Measurements from ENCODE around the gene HAUS3. TPM values are rescaled to one million over a fixed set of nuclear protein-coding genes. Genes with fewer than 3 reads are reported as not detected.

Gene HAUS3
- total and polyA plus RNA-seq, 2 experiments from 2014 or later = 13.8 to 14.9 TPM

GRCh38 chr4:2271279-2272025 is 29.5 kb upstream of the HAUS3 start:
- H3K9ac ChIP-seq = no peak overlapping the region
- in situ Hi-C loops (cut with MboI) = no loop called here
- H3K9me3 ChIP-seq (ENCODE audit: low read depth) = no peaks in the 10 kb centered on the region
- 90% methylated on average over 21 to 26 of the region's 27 CpGs for WGBS, 2 experiments (ENCODE audit: low coverage in 1 of 2, low lambda C conversion rate in 2 of 2, missing lambda C conversion rate in 2 of 2)
- TF ChIP-seq EZH2phosphoT487 (IDR thresholded peaks at IDR 0.05; ENCODE audit: insufficient read depth, low read depth) = no peak
- no peak for TF ChIP-seq EZH2 (IDR thresholded peaks at IDR 0.05; ENCODE audit: insufficient read depth, poor library complexity, severe bottlenecking)
- no peaks in the 10 kb centered on the region for H4K20me1 ChIP-seq (ENCODE audit: insufficient read depth)
- H3K79me2 ChIP-seq (ENCODE audit: insufficient read depth) = no peaks in the 10 kb centered on the region
- H3K27me3 ChIP-seq (replicated peaks; ENCODE audit: insufficient read depth) = no peaks in the 10 kb centered on the region
- peaks cover 4% of the 10 kb centered on the region; the same call in 1 of the 2 replicates for H3F3A ChIP-seq (ENCODE audit: insufficient read depth)
- H3K36me3 ChIP-seq (ENCODE audit: low read depth) = no peaks in the 10 kb centered on the region
- no peak for DNase-seq
- no peaks in the 10 kb centered on the region for H3K9me2 ChIP-seq (ENCODE audit: insufficient read depth)
- 0 out of 2 replicates have a peak, but pooled peaks cover 1% of the 10 kb centered on the region for H3K4me1 ChIP-seq (ENCODE audit: insufficient read depth)
- H3K4me2 ChIP-seq (ENCODE audit: unreplicated experiment) = no peak overlapping the region
- H2AFZ ChIP-seq = no peak overlapping the region
- H3K4me3 ChIP-seq = no peak overlapping the region
- H3K27ac ChIP-seq = no peak overlapping the region

GRCh38 chr4:2270341-2271165 is 28.6 kb upstream of the HAUS3 start:
- Histone ChIP-seq H3K4me3 (no peak overlapping the region), H3K4me1 (ENCODE audit: insufficient read depth) (0 out of 2 replicates have a peak, but pooled peaks cover 8% of the 10 kb centered on the region), H3K36me3 (ENCODE audit: low read depth) (no peaks in the 10 kb centered on the region), H3K9me3 (ENCODE audit: low read depth) (no peaks in the 10 kb centered on the region), H3K27me3 (replicated peaks; ENCODE audit: insufficient read depth) (no peaks in the 10 kb centered on the region), H3K9me2 (ENCODE audit: insufficient read depth) (no peaks in the 10 kb centered on the region), H3K4me2 (ENCODE audit: unreplicated experiment) (no peak overlapping the region), H3K9ac (no peak overlapping the region), H4K20me1 (ENCODE audit: insufficient read depth) (no peaks in the 10 kb centered on the region), H2AFZ (no peak overlapping the region), H3K27ac (no peak overlapping the region), H3K79me2 (ENCODE audit: insufficient read depth) (no peaks in the 10 kb centered on the region), H3F3A (ENCODE audit: insufficient read depth) (peaks cover 6% of the 10 kb centered on the region; the same call in 1 of the 2 replicates)
- no peak for DNase-seq
- TF ChIP-seq EZH2phosphoT487 (IDR thresholded peaks at IDR 0.05; ENCODE audit: insufficient read depth, low read depth) = no peak
- no peak for TF ChIP-seq EZH2 (IDR thresholded peaks at IDR 0.05; ENCODE audit: insufficient read depth, poor library complexity, severe bottlenecking)
- in situ Hi-C loops (cut with MboI) = no loop called here
- WGBS, 2 experiments (ENCODE audit: low coverage in 1 of 2, low lambda C conversion rate in 2 of 2, missing lambda C conversion rate in 2 of 2) = 83 to 84% methylated on average over 15 to 34 of the region's 34 CpGs

GRCh38 chr4:2269618-2270163 is 27.8 kb upstream of the HAUS3 start:
- Histone ChIP-seq H3K27me3 (replicated peaks; ENCODE audit: insufficient read depth) (no peaks in the 10 kb centered on the region), H3K9me3 (ENCODE audit: low read depth) (no peaks in the 10 kb centered on the region), H3K27ac (no peak overlapping the region), H3K9ac (no peak overlapping the region), H3K4me3 (no peak overlapping the region), H3K9me2 (ENCODE audit: insufficient read depth) (no peaks in the 10 kb centered on the region), H3F3A (ENCODE audit: insufficient read depth) (peaks cover 6% of the 10 kb centered on the region; the same call in 1 of the 2 replicates), H3K36me3 (ENCODE audit: low read depth) (no peaks in the 10 kb centered on the region), H3K4me1 (ENCODE audit: insufficient read depth) (0 out of 2 replicates have a peak, but pooled peaks cover 8% of the 10 kb centered on the region), H3K79me2 (ENCODE audit: insufficient read depth) (no peaks in the 10 kb centered on the region), H2AFZ (no peak overlapping the region), H3K4me2 (ENCODE audit: unreplicated experiment) (no peak overlapping the region), H4K20me1 (ENCODE audit: insufficient read depth) (no peaks in the 10 kb centered on the region)
- TF ChIP-seq EZH2phosphoT487 (IDR thresholded peaks at IDR 0.05; ENCODE audit: insufficient read depth, low read depth) (no peak), EZH2 (IDR thresholded peaks at IDR 0.05; ENCODE audit: insufficient read depth, poor library complexity, severe bottlenecking) (no peak)
- in situ Hi-C loops (cut with MboI) = no loop called here
- no peak for DNase-seq
- WGBS, 2 experiments (ENCODE audit: low coverage in 1 of 2, low lambda C conversion rate in 2 of 2, missing lambda C conversion rate in 2 of 2) = 77 to 82% methylated on average over 10 to 12 of the region's 12 CpGs

- Histone ChIP-seq H2AFZ (no peak overlapping the region), H3K36me3 (ENCODE audit: low read depth) (no peaks in the 10 kb centered on the region), H3F3A (ENCODE audit: insufficient read depth) (peaks cover 6% of the 10 kb centered on the region; the same call in 1 of the 2 replicates), H3K4me2 (ENCODE audit: unreplicated experiment) (no peak overlapping the region), H3K9me3 (ENCODE audit: low read depth) (no peaks in the 10 kb centered on the region), H3K4me1 (ENCODE audit: insufficient read depth) (0 out of 2 replicates have a peak, but pooled peaks cover 8% of the 10 kb centered on the region), H3K79me2 (ENCODE audit: insufficient read depth) (no peaks in the 10 kb centered on the region), H3K27me3 (replicated peaks; ENCODE audit: insufficient read depth) (no peaks in the 10 kb centered on the region), H3K4me3 (no peak overlapping the region), H3K27ac (no peak overlapping the region), H3K9me2 (ENCODE audit: insufficient read depth) (no peaks in the 10 kb centered on the region), H3K9ac (no peak overlapping the region), H4K20me1 (ENCODE audit: insufficient read depth) (no peaks in the 10 kb centered on the region)
- TF ChIP-seq EZH2phosphoT487 (IDR thresholded peaks at IDR 0.05; ENCODE audit: insufficient read depth, low read depth) = no peak
- no peak for TF ChIP-seq EZH2 (IDR thresholded peaks at IDR 0.05; ENCODE audit: insufficient read depth, poor library complexity, severe bottlenecking)
- 79 to 85% methylated on average over 6 of the region's 6 CpGs for WGBS, 2 experiments (ENCODE audit: low coverage in 1 of 2, low lambda C conversion rate in 2 of 2, missing lambda C conversion rate in 2 of 2)
- DNase-seq = no peak
- in situ Hi-C loops (cut with MboI) = no loop called here
Observed at GRCh38 chr4:2269206-2269531, 27.2 kb upstream of the HAUS3 start.

Measured in GM23248 (cell line).